Hindlimb muscle (tissue), 1 donor: ENCODE measurements around the gene MPRIP. TPM values are rescaled to one million over a fixed set of nuclear protein-coding genes. Genes with fewer than 3 reads are reported as not detected.
"Not testable (repeated sequence)": the region's sequence is repeated elsewhere in the genome, so short reads cannot be mapped to it uniquely, and the experiment has no call there.

Experiments
- DNase-seq: peaks from one replicate; pipeline ENCODE4 v3.0.0-alpha.2; 2013
- polyA plus RNA-seq: library from polyadenylated mRNA; unstranded; fragments of 120-200 nt; gene quantifications from one replicate; pipeline ENCODE4 v1.2.1, GENCODE V29; 2013; ENCODE audit not compliant: insufficient read length

Gene MPRIP
- polyA plus RNA-seq, 1 donor, result 228 TPM

DNA sequence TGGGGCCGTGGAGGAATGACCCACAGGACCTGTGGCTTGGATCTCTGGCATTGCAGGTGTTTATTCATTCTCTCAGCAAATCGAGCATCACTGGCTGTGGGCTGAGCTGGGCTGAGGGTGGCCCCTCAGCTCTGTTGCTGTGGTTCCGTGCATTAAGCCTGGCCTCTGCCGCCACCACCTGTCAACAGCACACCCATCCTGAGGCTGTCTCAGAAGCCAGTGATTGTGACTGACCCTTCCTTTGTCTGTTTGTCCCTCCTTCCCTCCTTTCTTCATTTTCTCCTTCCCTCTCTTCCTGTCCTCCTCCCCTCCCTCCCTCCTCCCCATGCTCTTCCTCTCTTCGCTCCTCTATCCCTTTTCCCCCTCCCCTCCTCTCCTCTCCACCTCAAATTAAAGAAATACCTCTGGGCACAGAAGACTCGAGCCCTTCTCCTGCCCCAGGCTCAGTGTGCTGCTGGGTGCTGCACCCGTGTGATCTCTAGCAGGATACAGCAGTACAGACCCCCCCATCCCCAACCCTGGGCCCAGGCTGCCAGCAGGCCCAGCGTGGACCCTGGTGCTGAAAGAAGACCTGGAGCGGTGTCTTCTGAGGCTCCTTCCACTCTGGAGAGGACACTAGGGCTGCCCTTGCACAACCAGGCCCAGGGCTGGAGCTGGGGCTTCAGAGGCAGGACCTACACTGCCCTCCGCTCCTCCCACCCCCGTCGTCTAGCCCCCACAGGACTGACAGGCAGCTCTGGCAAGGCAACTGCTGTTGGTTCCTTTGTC, 88.0 kb downstream of the MPRIP start:
- no peak for DNase-seq

DNA sequence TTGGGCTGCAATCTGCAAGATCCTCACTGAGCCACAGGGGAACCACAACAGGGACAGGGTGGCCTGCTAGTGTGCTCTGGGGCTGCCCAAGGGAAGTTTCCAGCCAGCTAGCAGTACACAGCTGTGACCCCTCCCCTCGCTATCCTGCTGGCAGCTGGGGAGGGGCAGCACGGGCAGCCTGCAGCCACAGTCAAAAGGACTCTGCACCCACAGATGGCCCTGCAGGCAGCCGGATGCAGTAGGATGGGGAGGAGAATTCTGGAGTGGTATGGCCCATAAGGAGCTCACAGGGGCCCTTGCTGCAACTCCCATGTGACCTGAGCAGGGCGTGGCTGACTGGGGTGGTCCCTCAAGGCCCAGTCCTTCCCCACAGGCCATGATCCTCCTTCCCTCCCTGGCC, 89.6 kb downstream of the MPRIP start:
- DNase-seq, result no peak

DNA sequence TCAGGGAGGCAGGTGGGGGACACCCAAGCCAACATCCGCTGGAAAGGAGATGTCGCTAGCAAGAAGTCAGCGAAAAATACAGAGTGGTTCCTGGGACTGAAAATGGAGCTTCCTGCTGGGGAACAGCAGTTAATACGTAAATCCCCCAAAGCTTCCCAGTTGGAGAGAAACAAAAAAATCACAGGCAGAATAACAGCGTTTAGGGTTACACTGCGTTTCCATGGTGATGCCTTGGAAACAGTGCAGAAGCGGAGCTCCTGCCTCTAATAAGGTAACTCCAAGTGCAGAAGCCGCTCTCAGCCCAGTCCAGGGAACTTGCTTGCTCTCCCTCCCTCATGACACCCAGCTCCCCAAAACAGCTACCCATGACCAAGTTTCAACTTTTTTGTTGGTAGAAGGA, 90.5 kb downstream of the MPRIP start:
- peak; percentile 53 for DNase-seq

DNA sequence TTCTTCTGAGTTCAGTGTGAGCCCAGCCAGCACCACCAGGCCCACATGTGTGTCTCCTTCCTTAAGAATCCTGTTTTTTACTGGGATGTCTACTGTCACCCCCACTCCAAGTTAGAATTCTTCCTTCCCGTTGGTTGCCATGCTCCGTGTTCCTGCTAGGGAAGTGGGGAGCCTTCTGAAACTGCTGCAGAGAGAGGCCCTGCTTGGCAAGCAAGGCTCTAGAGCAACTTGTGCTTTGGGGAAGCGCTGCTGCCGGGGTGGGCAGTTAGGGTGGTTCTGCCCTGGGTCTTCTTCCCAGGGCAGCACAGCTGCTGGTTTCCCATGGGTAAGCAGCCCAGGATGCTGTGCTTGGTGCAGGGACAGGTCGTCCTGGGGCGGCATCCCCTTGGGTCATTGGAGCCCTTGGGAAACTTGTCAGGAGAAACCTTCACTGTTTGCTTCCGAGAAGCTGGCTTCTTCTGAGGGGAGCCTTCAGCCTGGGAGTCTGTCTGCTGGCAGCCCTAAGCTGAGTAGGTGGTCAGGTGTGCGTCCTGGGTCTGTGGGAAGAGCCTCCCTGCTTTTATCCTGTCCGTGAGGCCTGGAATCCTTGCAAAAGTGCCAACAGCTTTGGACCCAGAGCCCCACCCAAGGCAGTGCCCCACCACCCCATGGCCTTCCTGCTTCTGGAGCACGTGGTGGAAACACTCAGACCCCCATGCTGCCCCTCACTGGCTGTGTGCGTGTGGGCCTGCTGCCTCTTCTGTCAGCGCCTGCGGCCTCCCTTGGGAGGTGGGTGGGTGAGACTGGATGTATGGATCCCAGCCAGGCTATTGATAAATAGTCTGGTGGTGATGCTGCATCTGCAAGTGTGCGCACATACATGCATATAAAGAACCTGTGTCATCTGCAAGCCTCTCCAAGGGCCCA, 92.0 kb downstream of the MPRIP start:
- DNase-seq, result no peak

DNA sequence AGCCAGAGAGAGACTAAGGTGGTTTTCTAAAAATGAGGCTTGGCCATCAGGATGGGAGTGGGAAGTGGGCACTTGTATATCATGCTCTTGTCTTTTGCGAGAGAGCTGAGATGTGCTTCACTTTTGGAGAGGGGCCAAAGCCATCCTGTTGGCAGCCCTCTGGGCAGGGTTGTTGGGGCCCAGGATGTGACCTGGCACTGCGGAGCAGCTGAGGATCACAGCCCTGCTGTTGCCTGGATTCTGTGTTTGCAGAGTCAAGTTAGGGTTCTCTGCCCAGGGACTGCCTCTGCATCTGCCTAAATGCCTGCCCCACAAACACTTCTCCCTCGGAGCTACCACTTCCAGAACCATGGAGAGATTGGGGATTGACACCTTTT, 92.7 kb downstream of the MPRIP start:
- no peak for DNase-seq

DNA sequence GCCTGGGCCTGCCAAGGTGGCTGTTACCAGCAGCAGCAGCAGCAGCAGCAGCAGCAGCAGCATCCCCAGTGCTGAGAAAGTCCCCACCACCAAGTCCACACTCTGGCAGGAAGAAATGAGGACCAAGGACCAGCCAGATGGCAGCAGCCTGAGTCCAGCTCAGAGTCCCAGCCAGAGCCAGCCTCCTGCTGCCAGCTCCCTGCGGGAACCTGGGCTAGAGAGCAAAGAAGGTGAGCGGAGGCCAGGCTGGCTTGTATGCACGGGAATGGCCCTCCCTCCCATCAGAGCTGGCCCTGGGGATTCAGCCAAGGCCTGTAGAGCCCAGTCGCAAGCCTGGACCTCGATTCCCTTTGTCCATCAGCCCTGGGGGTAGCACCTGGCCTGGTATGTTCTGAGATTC, 94.0 kb downstream of the MPRIP start:
- DNase-seq, result not testable (repeated sequence)

DNA sequence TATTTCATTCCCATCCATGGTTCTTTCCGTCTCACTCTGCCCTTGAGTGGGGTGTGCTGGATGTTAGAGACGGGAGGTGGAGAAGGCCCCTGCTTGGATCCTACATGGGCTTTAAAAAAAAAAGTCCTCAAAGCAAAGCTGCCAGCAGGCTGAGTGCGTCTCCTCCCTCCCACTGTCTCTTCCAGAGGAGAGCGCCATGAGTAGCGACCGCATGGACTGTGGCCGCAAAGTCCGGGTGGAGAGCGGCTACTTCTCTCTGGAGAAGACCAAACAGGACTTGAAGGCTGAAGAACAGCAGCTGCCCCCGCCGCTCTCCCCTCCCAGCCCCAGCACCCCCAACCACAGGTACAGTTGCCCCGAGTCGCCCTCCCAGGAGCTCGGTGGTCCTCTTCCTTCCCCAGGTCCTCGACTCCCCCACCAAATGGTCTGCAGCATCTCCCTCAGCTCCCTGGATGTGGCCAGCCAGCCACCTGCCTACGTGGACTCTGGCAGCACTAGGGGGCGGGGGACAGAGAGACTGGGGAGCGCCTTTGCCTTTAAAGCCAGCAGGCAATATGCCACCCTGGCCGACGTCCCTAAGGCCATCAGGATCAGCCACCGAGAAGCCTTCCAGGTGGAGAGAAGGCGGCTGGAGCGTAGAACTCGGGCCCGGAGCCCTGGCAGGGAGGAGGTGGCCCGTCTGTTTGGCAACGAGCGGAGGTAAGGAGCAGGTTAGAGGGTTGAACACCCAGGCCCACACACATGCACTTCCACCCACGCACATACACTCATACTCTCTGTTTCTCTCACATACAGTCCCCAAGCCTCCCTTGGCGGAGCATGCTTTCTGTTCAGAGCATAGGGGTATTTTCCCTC, 95.7 kb downstream of the MPRIP start:
- DNase-seq, result no peak

DNA sequence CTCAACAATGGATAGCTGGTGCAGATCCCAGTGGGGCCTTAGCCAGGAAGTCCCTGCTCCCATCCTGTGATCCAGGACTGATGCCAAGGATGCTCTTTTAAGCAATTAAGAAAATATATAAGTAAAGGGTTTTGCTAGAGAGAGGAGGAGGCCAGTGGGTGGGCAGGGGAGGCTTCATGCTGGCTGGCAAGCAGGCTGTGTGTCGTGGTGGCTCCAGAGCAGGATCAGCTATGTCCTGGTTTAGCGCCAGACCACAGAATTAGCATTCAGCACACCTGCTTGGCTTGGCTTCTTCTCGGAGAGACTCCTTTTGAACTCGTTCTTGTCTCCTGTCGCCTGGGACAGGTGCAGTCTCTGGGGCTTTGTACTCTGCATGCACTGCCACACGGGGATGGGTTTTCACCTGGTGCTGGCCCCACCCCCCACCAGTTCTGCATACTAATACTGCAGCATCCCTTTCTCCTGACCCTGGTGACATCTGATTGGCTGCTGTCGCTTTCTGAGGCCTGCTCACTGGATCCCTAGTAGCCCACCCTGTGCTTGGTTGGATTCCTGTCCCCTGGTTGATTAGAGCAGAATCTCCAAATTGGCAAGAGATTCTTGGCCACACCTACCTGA, 97.8 kb downstream of the MPRIP start:
- DNase-seq, result no peak

DNA sequence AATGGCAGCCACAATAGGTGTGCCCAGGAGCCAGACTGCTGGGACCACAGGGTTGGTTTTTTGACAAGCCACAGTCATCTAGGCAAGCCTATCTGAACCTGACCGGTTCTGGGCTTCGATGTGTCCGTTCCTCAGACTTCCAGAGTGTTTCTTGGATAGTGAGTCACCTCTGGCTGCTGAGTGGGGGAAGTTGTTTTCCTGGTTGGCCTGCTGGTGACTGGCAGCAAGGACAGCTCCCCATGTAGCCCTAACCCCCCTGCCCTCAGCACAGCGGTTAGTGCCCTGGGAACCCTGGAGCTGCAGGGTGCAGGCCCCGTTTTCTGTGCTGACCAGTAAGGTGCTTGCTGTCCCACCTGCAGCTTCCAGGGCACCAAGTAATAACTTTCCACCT, 98.3 kb downstream of the MPRIP start:
- DNase-seq, result no peak

DNA sequence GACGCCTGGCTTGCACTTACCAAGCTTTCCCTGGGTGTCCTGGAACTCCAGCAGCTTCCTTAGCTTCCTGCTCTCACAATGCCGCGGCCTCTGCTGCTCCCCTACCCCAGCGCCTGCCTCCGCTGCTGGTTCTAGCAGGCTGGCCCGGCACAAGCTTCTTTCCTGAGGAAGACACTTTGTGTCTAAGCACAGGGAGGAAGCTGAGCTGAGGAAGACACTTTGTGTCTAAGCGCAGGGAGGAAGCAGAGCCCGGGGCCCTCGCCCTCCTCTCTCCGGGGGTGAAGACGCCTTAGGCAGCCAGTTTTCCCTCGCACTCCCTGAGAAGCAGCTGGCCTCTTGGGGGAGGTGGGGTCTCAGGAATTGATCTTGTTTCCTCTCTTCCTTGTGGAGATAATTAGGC, 99.0 kb downstream of the MPRIP start:
- DNase-seq, result no peak

DNA sequence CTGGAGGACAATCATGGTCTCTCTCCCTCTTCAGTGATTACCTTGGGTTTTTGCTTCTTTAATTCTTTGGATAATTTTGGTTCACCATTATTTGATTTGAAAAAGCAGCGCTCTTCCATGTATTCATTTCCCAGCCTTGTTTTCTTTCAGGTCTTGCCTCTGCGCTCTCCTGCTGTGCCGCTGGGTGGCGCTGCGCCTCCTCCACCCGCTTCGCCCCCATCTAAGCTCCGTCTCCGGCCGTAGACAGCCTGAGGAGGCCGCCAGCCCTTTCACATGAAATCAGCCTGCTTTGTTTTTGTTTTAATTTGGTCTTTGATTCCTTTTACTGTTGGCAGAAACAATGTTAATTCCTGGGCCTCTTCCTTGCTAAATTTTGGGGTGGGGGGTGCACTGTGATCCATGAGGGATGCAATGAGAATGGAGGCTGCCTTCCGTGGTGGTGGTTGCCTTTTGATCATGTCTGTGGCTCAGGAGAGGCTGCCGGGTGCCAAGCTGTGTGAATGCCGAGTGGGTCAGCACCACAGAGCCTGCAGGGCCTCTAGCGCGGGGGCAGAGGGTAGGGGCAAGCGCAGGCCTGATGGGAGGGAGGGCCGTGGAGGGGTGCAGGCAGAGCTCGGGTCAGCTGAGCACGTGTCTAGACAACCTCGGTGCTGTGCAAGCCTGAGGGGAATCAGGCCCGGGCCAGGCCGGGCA, 99.7 kb downstream of the MPRIP start:
- DNase-seq, result no peak

DNA sequence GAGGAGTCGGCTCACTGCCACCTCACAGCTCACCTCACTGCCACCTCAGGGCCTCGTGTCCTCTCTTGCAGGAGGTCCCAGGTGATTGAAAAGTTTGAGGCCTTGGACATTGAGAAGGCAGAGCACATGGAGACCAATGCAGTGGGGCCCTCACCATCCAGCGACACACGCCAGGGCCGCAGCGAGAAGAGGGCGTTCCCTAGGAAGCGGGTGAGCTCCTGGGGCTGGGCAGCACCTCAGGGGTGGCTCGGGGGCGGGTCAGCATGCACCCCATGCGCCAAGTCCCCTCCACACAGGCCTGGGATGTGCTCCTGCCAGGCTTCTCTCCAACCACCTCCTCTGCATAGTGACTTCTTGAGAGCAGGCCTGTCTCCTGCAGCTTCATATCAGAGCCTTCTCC, 100.3 kb downstream of the MPRIP start:
- no peak for DNase-seq

DNA sequence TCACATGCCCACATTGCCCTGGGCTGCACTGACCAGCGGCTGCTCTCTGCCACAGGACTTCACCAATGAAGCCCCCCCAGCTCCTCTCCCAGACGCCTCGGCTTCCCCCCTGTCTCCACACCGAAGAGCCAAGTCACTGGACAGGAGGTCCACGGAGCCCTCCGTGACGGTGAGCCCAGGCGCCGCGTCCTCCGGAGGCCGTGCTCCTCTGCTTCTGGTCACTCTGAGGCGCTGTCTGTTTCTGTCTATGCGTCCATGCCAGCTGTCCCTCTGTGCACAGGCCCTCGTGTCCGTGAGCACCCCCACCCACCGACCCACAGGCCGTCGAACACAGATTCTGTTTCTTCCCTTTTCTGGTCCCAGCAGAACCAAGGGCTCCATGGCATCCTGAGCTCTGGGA, 101.2 kb downstream of the MPRIP start:
- DNase-seq, result no peak

DNA sequence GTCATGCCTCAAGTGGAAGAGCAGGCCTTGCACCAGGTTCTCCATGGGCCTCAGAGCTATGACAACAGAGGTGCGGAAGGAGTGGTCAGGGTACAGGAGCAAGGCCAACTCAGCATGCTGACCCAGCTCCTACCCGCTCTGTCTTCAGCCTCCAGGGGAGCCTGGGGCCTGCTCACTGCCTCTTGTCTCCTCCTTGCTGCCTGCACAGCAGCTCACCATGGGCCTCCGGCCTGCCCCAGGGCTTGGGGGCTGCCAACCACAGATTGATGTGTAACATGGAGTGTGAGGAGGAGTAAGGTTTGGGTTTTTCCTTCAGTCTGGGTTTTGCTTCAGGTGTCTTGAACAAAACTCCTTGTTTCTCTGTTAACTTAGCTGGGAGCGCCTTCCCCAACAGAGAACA, 101.8 kb downstream of the MPRIP start:
- DNase-seq, result no peak

DNA sequence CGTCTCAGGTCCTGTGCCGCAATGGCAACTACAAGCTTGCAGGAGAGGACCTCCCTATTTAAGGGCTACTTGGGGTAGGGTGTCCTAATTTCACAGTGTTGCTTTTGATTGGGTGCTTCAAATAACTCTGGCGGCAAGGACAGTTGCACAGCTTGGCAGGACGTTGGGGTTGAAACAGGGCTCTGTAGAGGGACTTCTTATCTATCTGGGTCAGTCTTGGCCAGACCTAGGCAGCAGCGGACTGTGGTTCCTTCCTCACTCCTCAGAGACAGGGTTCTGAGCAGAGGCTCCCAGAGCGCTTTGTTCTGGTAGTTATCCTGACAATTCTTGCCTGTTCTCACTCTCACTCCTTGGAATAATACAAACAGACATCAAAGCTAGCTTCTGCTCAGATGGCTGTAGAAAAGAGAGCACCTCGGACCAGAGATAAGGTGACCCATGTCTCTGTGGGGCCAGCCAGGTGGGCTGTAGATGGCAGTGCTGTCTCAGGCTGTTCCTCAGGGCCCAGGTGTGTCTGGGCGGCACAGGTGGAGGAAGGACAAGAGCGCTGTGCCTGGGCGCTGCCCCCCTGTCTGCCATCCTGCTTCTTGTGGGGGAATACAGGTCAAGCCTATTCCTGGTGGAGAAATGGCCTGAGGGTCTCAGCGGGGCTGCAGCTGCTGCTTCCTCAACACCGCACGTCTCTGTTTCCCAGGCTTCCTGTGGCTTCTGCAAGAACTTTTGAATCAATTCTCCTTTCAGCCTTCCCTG, 102.8 kb downstream of the MPRIP start:
- no peak for DNase-seq

DNA sequence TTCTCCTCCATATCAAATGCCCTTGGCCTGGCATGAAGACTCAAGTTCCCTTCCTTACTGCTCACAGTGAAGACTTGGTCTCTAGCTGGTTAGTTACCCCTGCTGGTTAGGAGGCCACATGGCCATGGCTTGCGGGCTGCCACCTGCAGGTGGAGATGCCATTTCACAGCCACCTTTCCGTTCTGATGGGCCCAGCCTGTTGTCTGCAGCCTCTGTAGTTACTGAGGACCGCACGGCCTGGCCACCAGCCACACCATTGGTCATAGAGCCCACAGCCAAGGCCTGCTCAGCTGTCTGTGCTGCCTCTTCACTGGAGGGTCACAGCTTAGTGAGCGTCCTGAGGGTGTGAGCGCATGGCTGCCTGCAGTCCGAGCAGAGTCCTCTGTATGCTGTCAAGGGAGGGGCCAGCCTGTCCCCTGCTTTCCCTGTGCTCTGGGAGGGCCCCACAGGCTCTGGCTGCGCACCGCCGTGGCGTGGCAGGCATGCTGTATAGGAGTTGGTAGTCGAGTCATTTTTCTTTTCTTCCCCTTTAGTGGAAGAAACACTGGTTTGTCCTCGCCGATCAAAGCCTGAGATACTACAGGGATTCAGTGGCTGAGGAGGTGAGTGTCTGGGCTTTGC, 104.6 kb downstream of the MPRIP start:
- no peak for DNase-seq

DNA sequence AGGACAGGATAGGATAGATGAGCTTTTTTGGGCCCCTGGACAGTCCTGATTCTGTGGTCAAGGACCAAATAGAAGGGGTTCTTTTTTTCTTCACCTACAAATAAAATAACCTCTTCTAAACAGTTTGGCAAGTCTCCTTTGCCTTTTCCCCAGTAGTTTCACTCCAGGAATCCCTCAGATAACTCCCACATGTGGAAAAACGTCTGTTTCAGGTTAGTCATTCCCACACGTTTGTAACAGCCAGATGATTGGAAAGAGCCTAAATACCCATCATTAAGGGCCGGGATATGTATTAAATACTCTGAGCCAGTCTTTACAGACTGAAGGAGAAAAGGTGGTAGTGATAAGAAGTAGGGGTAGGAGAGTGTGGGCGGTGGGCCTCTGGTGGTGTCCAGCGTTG, 105.6 kb downstream of the MPRIP start:
- no peak for DNase-seq

DNA sequence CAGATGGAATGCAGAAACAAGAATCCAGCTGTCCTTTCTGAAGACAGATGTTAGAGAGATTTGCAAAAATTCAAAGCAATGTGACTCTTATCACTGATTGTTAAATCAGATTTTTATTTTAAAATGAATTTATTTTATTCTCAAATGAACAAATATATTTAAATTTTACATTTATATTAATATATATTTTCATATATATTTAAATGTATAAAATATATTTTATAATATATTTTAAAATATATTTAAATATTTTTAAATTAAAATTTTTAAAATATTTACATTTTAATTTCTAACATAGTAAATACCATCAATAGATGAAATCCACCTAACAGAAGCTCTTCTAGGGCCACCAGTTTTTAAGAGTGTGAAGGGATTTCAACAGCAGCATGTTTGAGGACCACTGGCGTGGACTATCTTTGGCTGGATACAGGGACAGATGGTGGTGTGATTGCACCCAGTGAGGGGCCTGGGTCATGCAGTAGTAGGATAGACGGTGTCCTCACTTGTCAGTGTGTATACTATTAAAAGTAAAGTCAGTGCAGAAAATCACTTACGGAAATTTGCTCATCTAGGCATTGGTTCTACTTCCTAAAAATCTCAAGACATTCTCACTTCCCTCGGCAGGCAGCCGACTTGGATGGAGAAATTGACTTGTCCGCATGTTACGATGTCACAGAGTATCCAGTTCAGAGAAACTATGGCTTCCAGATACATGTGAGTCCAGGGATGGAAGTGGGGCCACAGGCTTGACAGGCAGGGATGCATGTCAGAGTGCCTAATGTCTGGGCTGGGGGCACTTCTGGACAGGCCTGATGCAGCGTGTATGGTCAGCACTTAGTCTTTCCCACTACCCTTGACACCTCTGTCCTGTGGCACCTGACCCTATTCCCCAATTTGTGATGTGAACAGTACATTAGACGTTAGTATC, 107.5 kb downstream of the MPRIP start:
- DNase-seq, result no peak

DNA sequence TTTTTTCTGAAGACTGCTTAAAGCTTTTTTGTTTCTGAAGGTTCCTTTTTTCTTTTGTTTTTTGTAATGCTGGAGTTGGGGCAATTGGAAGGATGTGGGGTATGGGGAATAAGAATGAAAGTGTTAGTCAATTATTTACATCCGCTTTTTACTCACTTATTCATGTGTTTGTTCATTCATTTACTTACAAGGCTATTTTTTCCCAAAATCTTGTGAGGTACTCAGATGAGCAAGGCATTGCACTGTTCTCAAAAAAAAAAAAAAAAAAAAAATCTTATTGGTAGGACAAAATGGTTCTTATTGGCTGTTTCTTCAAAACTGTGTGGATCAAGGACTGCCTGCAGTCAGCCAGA, 108.2 kb downstream of the MPRIP start:
- DNase-seq, result no peak

DNA sequence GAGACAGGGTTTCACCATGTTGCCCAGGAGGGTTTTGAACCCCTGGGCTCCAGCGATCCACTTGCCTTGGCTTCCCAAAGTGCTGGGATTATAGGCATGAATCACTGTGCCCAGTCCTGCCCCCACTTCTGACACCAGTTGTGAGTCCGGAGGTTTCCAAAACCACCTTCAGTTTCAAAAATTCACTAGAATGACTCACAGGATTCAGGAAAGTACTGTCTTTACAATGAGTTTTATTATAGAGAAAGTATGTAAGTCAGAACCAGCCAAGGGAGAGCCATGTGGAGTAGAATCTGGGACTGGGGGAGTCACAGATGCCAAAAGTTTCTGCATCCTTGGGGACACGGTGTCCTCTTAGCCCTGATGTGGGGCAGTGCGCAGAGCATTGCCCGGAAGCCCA, 108.8 kb downstream of the MPRIP start:
- DNase-seq, result no peak
